Fibroblast of skin of abdomen (primary cell): ENCODE data around the gene TAF3. TPM values are rescaled to one million over a fixed set of nuclear protein-coding genes. Genes with fewer than 3 reads are reported as not detected.
A peak's percentile ranks its signal among the peaks of the same experiment; 100 is the strongest.
"Not testable (repeated sequence)": the region's sequence is repeated elsewhere in the genome, so short reads cannot be mapped to it uniquely, and the experiment has no call there.

Experiments used
- DNase-seq: peaks from one replicate; pipeline ENCODE4 v3.0.0-alpha.2; 2013
- polyA plus RNA-seq, 2 experiments: library from polyadenylated mRNA; unstranded; fragments of 120-200 nt; gene quantifications; one replicate each; pipeline ENCODE4 v1.2.1, GENCODE V29; 2013; ENCODE audit not compliant: insufficient read length in 2 of 2

Gene TAF3, protein sequence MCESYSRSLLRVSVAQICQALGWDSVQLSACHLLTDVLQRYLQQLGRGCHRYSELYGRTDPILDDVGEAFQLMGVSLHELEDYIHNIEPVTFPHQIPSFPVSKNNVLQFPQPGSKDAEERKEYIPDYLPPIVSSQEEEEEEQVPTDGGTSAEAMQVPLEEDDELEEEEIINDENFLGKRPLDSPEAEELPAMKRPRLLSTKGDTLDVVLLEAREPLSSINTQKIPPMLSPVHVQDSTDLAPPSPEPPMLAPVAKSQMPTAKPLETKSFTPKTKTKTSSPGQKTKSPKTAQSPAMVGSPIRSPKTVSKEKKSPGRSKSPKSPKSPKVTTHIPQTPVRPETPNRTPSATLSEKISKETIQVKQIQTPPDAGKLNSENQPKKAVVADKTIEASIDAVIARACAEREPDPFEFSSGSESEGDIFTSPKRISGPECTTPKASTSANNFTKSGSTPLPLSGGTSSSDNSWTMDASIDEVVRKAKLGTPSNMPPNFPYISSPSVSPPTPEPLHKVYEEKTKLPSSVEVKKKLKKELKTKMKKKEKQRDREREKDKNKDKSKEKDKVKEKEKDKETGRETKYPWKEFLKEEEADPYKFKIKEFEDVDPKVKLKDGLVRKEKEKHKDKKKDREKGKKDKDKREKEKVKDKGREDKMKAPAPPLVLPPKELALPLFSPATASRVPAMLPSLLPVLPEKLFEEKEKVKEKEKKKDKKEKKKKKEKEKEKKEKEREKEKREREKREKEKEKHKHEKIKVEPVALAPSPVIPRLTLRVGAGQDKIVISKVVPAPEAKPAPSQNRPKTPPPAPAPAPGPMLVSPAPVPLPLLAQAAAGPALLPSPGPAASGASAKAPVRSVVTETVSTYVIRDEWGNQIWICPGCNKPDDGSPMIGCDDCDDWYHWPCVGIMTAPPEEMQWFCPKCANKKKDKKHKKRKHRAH
- polyA plus RNA-seq (2013, experiment 1 of 2; ENCODE audit: insufficient read length): 5.8 TPM
- 6.0 TPM for polyA plus RNA-seq (2013, experiment 2 of 2; ENCODE audit: insufficient read length)

DNA sequence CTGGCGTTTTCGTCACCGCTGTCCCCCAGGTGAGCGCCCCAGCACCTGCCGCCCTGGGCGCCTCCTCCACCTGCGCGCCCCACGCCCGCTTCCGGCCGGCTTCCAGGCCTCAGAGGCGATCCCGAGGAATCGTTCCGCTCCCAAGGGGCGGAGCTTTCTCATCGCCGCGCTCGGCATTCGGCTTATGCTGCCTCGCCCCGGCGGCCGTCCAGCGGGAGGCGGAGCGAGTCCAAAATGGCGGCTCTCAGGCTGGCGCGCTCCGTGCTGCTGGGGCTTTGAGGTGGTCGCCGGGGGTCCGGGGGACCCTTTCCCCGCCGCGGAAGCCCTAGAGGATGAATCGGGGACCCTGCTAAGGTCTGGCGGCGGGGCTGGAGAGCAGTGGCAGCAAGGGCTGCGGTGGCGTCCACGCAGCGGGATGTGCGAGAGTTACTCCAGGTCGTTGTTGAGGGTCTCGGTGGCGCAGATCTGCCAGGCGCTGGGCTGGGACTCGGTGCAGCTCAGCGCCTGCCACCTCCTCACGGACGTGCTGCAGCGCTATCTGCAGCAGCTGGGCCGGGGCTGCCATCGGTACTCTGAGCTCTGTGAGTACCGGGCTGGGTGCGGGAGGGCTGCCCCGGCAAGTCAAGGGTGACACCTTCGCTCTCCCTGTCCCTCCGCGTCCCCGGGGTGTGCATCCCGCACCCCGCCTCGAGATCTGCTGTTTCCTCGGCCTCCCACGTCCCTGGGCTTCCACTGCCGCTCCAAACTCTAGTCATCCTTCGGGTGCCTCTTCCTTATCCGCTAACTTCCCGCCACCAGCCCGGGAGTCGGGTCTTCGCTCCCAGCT, at the start of gene TAF3:
Gene TAF3, plus strand, starts transcription at position 211 of the 826 bp plus-strand sequence. Its CDS starts 205 bp downstream, at position 416.
- peak; percentile 83 for DNase-seq

DNA sequence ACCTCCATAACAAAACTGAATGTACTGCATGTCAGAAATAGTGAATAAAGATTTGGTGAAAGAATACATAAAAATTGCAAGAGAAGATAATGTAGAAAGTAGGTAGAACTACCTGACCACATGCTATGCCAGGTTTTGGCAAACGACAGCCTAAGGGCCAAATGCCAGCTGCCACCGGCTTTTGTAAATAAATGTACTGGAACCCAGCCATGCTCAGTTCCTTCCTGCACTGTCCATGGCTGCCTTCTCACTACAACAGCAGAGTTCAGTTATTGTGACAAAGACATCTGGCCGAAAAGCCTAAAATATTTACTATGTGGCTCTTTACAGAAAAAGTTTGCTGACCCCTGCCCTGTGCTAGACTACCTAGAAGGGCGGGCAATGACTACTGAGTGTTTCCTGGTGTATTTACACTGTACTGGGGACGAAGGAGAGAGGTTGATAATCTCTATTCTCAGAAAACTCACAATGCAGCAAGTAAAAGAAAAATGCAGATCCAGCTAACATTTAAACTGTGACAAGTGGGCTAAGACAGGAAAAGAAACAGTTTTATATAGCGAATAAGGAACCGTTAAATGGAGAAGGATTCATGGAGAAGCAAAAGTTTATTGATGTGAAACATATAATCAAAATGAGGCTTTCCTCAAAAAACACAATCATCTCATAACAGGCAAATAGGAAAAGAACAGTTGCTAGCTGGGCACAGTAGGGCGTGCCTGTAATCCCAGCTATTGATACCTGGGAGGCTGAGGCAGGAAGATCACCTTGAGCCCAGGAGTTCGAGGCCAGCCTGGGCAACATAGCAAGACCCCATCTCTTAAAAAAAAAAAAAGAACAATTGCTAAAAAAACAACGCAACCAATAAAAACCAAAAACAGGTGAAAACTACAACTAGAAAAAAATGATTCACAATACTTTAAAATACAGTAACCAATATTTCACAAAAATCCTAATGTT, 44.2 kb upstream of the TAF3 start:
- no peak for DNase-seq

DNA sequence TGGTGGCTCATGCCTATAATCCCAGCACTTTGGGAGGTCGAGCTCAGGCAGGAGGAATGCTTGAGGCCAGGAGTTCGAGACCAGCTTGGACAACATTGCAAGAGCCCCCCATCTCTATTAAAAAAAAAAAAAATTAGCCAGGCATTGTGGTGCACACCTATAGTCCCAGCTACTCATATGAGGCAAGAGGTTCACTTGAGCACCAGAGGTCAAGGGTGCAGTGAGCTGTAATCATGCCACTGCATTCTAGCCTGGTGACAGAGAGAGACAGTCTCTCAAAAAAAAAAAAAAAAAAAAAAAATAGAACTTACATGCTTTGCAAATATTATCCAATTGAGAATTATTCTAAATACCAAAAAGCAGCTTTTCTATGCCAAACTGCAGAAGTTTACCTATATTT, 41.5 kb upstream of the TAF3 start:
- no peak for DNase-seq

DNA sequence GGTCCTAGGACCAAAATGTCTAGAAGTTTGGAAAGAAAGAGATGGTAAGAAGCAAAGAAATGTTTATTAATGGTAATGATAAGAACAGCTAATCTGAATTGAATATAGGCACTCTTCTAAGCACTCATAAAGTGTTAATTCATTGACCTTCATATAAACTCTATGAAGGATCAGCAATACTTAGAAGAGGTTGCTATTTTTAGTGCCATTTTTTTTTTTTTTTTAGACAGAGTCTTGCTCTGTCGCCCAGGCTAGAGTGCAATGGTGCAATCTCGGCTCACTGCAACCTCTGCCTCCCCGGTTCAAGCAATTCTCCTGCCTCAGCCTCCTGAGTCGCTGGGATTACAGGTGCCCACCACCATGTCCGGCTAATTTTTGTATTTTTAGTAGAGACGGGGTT, 36.1 kb upstream of the TAF3 start:
- not testable (repeated sequence) for DNase-seq

DNA sequence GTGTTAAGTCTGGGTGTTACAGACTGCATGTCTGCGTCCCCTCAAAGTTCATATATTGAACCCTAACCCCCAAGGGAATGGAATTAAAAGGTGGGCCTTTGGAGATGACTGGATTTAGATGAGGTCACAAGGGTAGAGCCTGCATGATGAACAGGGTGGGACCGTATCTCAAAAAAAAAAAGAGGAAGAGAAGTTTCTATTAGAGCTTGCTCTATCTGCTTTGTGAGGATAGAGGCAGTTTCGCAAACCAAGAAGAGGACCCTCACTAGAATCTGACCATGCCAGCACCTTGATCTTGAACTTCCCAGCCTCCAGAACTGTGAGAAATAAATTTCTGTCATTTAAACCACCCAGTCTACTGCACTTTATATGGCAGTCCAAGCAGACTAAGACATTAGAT, 31.9 kb upstream of the TAF3 start:
- DNase-seq: no peak

DNA sequence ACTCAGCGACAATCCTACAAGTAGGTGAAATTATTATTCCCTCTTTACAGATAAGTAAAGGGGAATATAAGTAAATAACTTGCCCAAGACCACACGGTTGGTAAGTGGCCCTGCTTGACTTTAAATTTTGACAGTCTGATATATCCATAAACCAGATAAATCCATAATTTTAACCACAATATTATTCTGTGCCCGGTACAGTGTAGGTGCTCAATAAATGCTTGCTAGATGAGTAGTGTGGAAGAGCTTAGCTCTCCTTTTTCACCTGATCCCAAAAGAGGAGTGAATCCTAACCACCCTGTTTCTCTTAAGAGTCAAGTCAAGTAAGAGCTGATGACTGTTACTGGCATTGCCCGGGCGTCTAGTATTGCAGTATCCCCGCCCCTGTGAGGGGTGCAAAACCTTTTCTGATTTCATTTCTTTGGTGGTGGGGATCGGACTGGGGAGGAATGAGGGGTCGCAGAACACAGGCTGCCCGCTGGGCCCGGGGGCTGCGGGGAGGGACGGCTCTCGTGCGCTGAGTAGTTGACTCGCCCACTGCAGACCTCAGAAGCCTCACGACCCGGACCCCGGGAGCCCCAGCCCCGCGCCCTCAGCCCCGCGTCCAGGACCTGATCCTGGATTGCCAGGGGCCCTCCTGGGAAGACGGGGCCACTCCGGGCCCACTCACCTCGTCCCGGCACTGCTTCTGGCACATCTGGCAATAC, 31.0 kb upstream of the TAF3 start:
- no peak for DNase-seq

DNA sequence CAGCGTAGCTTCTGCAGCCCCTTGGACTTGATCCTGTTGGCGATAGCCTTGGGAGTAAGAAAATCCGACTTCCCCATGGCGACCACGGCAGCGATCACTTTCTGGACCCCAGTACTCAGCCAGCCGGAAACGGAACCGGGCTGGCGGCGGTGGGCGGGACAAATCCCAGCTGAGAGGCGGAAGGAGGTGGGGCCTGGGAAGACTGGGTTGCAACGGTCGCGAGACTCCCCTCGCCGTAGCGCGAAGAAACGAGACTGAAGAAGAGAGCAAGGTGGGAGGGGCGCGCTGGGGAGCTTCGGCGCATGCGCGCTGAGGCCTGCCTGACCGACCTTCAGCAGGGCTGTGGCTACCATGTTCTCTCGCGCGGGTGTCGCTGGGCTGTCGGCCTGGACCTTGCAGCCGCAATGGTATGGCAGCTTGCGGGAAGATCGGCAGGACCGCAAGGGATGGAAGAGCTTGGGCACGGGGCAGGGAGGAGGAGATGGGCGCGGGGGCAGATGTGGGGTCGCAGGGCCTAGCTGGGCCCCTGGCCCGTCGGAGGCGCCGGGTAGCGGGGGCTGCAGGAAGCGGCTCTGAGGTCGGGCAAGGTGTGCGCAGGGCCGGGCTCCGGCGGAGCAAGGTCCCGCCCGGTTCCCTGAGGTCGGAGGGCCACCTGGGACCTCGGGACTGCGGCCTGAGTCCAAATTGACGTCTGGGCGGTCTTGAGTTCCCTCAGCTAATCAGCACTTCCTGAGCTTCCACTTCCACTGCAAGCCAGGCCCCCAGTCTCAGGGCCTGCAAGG, 30.3 kb upstream of the TAF3 start, which contains the start of the genes ATP5F1C and KIN:
Gene ATP5F1C, plus strand, starts transcription at position 321 of the 782 bp plus-strand sequence. Its CDS starts 31 bp downstream, at position 352.
Gene KIN, minus strand, starts transcription at position 137 of the 782 bp plus-strand sequence. Its CDS starts 60 bp downstream, at position 77.
- DNase-seq: peak; percentile 96

DNA sequence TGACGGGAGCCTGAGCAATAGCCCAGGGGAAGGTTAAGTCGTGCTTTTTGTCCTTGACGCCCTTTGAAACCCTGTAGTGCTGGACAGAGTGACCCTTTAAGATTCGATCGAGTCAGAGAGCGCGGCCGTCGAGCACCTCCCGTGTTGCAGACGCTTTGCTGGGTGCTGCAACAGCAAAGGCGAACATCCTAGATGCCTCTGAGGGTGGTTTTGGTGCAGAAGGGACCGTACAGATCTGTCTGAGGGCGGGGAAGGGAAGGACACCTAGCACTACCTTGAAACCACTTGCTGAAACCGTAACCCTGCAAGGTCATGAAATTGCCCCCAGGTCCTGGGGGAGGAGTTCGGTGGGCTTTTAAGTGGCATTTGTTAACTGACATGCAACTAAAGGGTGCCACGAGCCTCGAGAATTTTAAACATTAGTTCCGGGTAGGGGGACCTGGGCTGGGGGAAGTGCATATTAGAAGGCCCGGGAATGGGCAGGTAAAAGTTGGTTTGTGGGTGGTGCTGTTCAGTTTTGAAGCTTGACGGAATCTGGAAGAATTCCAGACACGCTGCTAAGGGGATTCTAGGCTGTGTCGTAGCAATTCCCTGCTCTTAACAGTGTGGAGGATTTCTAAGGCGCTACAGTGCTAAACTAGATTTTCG, 29.5 kb upstream of the TAF3 start:
- no peak for DNase-seq

DNA sequence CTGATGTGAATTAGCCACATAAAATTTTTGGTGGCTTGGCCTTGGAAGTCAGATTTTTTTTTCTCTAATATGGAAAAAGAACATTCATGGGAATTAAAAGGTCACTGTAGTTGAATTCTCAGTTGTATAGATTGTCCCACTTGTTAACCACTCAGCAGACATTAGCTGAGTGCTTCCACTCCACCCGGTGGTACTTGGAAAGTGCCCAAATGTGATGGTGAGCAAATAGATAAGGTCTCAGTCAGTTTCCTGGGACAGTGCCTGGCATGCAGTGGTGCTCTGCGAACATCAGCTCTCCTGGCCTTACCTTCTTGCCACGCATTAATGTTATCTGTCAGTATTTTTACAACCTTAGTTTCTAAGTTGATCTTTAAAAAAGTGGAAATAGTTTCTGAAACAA, 28.9 kb upstream of the TAF3 start:
- peak; percentile 20 for DNase-seq

DNA sequence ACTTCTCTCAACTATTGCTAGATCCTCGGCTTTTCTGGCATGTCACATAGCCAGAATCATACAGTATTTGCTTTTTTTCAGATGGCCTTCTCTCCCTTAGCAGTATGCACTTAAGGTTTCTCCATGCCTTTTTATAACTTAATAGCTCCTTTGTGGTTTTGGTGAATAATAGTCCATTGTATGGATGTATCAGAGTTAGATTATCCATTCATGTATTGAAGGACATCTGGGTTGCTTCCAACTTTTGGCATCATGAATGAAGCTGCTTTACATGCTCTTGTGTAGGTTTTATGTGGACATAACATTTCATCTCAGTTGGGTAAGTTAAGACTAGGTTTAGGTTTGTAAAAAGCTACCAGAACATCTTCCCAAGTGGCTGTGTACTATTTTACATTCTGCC, 25.8 kb upstream of the TAF3 start:
- DNase-seq: no peak

DNA sequence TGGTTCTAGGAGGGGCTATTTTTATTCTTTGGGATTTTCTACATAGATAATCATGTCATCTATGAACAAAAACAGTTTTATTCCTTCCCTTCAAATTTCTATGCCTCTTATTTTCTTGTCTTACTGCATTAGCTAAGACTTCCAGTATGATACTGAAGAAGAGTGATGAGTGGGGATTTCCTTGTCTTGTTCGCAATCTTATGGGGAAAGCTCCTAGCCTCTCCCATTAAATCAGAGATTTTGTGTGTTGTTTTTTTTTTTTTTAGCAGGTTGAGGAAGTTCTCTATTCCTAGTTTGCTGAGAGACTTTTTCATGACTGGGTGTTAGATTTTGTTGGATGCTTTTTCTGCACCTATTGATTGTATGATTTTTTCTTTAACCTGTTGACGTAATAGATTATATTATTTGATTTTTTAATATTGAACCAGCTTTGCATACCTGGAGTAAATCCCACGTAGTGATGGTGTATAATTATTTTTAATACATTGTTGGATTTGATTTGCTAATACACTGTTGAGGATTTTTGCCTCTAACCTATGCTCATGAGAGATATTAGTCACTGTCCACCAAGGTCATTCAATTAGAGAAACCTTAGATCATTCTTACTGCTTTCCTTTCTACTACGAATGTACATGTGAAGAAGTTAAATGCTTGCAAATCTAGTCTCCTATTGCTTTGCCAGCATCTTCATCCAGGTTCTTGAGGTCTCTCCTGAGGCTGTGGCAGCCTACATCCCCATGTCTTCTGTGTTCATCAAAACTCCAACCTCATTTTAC, 23.9 kb upstream of the TAF3 start:
- no peak for DNase-seq

DNA sequence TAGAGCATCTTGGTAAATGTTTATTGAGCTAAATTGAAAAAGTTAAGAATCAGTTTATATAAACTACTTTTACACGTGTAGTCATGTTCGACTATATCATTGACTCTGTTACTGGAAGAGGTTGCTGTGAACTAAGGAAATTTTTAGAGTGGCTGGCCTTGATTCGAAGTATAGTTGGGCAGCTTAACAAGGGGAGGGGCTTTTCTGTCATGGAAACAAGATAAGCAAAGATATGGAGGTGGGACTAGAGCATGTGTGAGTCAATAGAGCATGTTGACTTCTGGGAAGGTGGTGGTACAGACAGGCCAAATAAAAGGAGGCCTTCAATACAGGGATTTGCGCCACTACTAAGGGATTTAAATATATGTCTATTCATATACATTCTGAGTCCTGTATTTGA, 22.7 kb upstream of the TAF3 start:
- no peak for DNase-seq

DNA sequence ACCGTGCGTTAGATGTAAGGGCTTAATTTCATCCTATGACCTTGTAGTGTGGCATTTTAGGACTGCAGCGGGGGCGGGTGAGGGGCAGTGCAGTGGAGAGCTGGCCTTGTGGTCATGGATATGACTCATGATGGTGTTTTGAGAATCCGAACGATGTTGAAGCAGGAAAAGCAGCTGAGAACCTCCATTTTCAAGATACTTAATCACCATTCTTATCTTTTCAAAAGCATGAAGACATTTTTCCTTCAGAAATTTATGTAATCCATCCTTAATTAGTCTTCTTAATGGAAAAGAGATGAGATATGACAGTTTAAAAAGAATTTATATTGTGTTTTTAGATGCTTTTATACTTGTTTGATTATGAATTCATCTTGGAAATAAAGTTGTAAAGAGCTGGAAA, 20.7 kb upstream of the TAF3 start:
- DNase-seq: peak; percentile 89

DNA sequence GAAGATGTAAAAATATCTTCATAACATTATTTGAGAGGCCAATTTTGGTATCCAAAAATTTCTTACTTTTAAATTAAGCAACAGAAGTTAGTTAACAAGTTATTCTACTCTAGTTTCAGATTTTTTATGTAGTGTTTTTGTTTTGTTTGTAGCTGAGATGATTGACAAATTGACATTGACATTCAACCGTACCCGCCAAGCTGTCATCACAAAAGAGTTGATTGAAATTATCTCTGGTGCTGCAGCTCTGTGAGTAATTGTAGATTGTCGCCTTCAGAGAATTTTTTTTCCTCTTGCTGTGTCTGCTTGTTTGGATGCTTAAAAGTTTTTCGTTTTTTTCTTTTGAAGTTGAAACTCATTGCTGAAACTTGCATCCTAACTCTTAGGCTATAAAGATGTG, 15.7 kb upstream of the TAF3 start:
- no peak for DNase-seq

DNA sequence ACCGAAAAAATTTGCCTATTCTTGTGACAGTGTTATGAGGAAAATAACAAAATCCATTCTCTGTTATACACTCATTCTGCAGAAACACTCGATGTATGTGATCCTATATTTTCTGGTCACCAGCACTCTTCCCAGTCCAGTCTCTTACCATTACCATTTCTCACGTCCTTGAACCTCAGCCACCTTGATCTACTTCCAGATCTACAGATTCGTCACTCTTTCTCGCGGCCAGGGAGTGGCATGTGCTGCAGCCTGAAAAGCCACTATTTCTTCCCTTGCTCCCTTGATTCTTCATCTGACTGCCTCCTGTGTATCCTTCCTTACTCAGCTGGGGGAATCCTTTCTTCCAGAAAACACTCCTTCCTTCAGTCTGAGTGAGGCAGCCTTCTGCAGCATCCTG, 14.1 kb upstream of the TAF3 start:
- DNase-seq: no peak

DNA sequence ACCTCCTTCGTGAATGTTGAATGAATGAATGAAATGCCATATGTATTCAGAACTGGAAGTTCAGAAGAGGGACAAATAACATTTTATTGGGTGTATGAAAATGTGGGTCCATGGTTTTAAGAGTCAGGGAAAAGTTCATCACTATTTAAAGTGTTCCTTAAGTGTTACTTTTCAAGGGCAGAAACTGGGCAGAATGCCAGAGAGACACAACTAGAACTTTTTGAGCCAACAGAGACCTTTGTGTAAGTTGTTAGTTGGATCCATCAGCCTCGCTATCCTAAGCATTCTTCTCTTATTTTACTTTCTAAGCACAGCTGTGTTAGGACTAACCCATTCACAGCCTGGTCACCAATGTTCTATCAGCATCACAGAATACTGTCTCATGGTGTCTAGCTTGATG, 13.6 kb upstream of the TAF3 start:
- DNase-seq: no peak

DNA sequence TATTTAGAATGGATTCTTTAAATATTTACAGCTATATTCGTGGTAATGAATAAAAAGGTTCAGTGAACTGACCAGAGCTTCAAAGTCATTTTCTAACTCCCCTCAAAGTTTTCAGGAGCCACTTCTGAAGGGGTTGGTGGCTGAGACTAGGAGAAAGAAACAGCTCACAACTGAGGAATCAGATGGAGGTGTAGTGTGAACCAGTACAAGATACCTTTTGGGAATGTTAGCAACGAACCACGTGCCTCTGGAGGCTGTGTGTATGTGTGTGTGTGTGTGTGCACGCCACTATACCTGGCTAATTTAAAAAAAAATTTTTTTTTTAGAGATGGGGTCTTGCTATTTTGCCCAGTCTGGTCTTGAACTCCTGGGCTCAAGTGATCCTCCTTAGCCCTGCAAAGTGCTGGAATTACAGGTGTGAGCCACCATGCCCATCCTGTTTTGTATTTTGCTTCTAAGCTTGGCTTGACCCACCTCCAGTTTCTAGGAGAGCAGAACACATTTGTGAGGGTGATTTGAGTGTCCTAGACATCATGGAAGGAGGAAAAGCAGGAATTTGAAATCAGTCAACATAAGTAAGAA, 9.5 kb upstream of the TAF3 start:
- DNase-seq: no peak

DNA sequence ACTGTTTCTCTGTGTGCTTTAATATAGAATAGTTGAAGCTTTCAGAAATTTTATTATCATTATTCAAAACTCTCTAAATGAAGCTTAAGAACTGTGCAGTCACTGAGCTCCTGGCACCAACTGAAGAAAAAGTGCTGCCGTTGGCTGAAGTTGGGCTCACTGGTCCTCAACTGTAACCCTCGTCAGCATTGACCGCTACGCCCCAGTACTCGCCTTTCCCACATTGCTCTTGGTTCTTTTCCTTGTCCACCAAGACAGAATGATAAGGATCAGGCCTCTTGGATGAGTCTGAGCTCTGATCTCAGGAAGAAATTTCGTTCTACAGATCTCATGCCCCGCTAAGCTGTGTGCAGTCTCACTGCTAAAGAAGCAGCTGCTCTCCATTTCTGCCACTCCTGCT, 7.9 kb upstream of the TAF3 start:
- DNase-seq: no peak
